DND-41 (cell line): Measurements from ENCODE around the gene CEP112.

Experiments
- ATAC-seq: fragments of 200-7000 bp; cut with Tn5 transposase; 3 replicates; pipeline ENCODE4 v1.9.1; 2021; ENCODE audit warnings: low read depth; ENCODE audit not compliant: insufficient read depth
- DNase-seq: peaks from one replicate; pipeline ENCODE4 v3.0.0-alpha.2; 2020
- H2AFZ ChIP-seq: 2 replicates; pipeline ENCODE4 v1.6.0; 2012; ENCODE audit warnings: low read depth, low read length
- H3K27ac ChIP-seq: 2 replicates; pipeline ENCODE4 v1.5.1; 2012; ENCODE audit warnings: low read length, inconsistent platforms
- H3K27me3 ChIP-seq: fragments of 200-600 bp; sonication (generic); 2 replicates; pipeline ENCODE4 v1.6.0; 2012; ENCODE audit warnings: low read length, mild to moderate bottlenecking, inconsistent platforms; ENCODE audit not compliant: insufficient read depth, poor library complexity
- H3K36me3 ChIP-seq: 2 replicates; pipeline ENCODE4 v1.5.1; 2012; ENCODE audit warnings: low read length, inconsistent platforms; ENCODE audit not compliant: insufficient read depth
- H3K4me1 ChIP-seq: 2 replicates; pipeline ENCODE4 v1.5.1; 2012; ENCODE audit warnings: mild to moderate bottlenecking, low read length; ENCODE audit not compliant: insufficient read depth
- H3K4me2 ChIP-seq: 2 replicates; pipeline ENCODE4 v1.6.0; 2012; ENCODE audit warnings: mild to moderate bottlenecking, moderate library complexity, low read length, inconsistent platforms; ENCODE audit not compliant: insufficient read depth
- H3K4me3 ChIP-seq, 2 experiments: fragments of 200-600 bp in 1 of 2; shearing (Covaris generic) in 1 of 2; 2 replicates each; pipeline ENCODE4 v1.5.1; 2012 to 2016; ENCODE audit warnings: inconsistent platforms in 2 of 2, low read length in 2 of 2, mild to moderate bottlenecking in 2 of 2, low read depth in 1 of 2, moderate library complexity in 1 of 2
- H3K79me2 ChIP-seq: 2 replicates; pipeline ENCODE4 v1.6.0; 2012; ENCODE audit warnings: low read length, inconsistent platforms; ENCODE audit not compliant: insufficient read depth
- H3K9ac ChIP-seq: 2 replicates; pipeline ENCODE4 v1.6.0; 2012; ENCODE audit warnings: low read depth, mild to moderate bottlenecking, inconsistent platforms, low read length, moderate library complexity
- H3K9me3 ChIP-seq: 2 replicates; pipeline ENCODE4 v1.5.1; 2012; ENCODE audit warnings: low read length, moderate library complexity, mild to moderate bottlenecking, inconsistent platforms; ENCODE audit not compliant: insufficient read depth, severe bottlenecking
- H4K20me1 ChIP-seq: 2 replicates; pipeline ENCODE4 v1.6.0; 2012; ENCODE audit warnings: low read length; ENCODE audit not compliant: insufficient read depth
- EZH2 ChIP-seq: IDR thresholded peaks from 3 replicates; pipeline ENCODE4 v1.6.1; 2012; ENCODE audit warnings: borderline replicate concordance, low read depth, mild to moderate bottlenecking, moderate library complexity, low read length, inconsistent platforms; ENCODE audit not compliant: severe bottlenecking
- TF ChIP-seq, protein P1 (sequence below): IDR thresholded peaks from 2 replicates; pipeline ENCODE4 v1.5.1; 2012; ENCODE audit warnings: borderline replicate concordance, low read length, moderate library complexity, mild to moderate bottlenecking; ENCODE audit not compliant: poor library complexity, severe bottlenecking; ENCODE audit errors: extremely low read depth

CEP112 gene

DNA sequence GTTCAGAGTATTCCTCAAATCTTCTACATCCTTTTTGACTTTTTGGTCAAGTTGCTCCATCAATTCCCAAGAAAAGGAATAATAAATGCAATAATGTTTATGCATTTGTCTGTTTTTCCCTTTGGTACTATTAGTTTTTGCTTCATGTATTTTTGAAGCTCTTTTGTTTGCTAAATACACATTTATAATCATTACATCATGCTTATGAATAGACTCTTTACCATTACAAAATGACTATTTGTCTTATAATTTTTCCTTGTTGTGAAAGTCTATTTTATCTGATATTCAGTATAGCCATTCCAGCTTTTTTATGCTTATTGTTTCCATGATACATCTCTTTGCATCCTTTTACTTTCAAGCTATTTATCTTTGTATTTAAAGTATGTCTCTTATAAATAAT is 41.2 kb downstream of the CEP112 start:
- no peak overlapping the region for H3K9ac ChIP-seq
- no peak overlapping the region for H3K27ac ChIP-seq
- DNase-seq (no peak), ATAC-seq (no peak)
- no peaks in the 10 kb centered on the region for H3K4me1 ChIP-seq
- H3K4me2 ChIP-seq, result no peak overlapping the region
- no peak overlapping the region for H2AFZ ChIP-seq
- H3K27me3 ChIP-seq, result no peaks in the 10 kb centered on the region
- no peaks in the 10 kb centered on the region for H3K9me3 ChIP-seq
- no peak for TF ChIP-seq EZH2
- TF ChIP-seq, protein P1, sequence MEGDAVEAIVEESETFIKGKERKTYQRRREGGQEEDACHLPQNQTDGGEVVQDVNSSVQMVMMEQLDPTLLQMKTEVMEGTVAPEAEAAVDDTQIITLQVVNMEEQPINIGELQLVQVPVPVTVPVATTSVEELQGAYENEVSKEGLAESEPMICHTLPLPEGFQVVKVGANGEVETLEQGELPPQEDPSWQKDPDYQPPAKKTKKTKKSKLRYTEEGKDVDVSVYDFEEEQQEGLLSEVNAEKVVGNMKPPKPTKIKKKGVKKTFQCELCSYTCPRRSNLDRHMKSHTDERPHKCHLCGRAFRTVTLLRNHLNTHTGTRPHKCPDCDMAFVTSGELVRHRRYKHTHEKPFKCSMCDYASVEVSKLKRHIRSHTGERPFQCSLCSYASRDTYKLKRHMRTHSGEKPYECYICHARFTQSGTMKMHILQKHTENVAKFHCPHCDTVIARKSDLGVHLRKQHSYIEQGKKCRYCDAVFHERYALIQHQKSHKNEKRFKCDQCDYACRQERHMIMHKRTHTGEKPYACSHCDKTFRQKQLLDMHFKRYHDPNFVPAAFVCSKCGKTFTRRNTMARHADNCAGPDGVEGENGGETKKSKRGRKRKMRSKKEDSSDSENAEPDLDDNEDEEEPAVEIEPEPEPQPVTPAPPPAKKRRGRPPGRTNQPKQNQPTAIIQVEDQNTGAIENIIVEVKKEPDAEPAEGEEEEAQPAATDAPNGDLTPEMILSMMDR, result no peak
- no peaks in the 10 kb centered on the region for H3K36me3 ChIP-seq
- no peak overlapping the region for H3K4me3 ChIP-seq
- H4K20me1 ChIP-seq, result no peaks in the 10 kb centered on the region
- H3K79me2 ChIP-seq, result no peaks in the 10 kb centered on the region

DNA sequence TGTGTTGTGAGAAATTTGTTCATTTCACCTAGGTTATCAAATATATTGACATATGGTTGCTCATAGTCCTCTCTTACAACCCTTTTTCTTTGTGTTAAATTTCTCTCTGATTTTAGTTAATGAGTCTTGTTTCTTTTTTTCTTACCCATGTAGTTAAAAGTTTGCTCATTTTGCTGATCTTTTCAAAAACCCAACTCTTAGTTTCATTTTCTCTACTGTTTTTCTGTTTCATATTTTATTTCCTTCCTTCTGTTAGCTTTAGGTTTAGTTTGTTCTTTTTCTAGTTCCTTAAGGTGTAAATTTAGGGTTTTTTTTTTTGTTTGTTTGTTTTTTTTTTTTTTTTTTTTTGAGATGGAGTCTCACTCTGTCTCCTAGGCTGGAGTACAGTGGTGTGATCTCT is 42.4 kb downstream of the CEP112 start:
- TF ChIP-seq, protein P1, result no peak
- no peak for TF ChIP-seq EZH2
- Histone ChIP-seq H3K36me3 (no peaks in the 10 kb centered on the region), H3K4me1 (no peaks in the 10 kb centered on the region), H3K4me2 (no peak overlapping the region), H2AFZ (no peak overlapping the region), H3K27ac (no peak overlapping the region), H3K4me3 (no peak overlapping the region), H3K9ac (no peak overlapping the region), H3K9me3 (no peaks in the 10 kb centered on the region), H3K27me3 (no peaks in the 10 kb centered on the region), H4K20me1 (no peaks in the 10 kb centered on the region), H3K79me2 (no peaks in the 10 kb centered on the region)
- DNase-seq (no peak), ATAC-seq (no peak)

GRCh38 chr17:66146394-66146793 is 45.5 kb downstream of the CEP112 start:
- no peak for DNase-seq
- no peak overlapping the region for H3K4me3 ChIP-seq
- H3K36me3 ChIP-seq, result no peaks in the 10 kb centered on the region
- ATAC-seq, result no peak
- no peak overlapping the region for H3K9ac ChIP-seq
- H3K9me3 ChIP-seq, result no peaks in the 10 kb centered on the region
- H3K4me2 ChIP-seq, result no peak overlapping the region
- TF ChIP-seq, protein P1, result no peak
- no peak for TF ChIP-seq EZH2
- H3K27ac ChIP-seq, result no peak overlapping the region
- no peaks in the 10 kb centered on the region for H3K4me1 ChIP-seq
- H2AFZ ChIP-seq, result no peak overlapping the region
- H4K20me1 ChIP-seq, result no peaks in the 10 kb centered on the region
- no peaks in the 10 kb centered on the region for H3K27me3 ChIP-seq
- H3K79me2 ChIP-seq, result no peaks in the 10 kb centered on the region

GRCh38 chr17:66143657-66144282 is 48.2 kb downstream of the CEP112 start:
- DNase-seq (no peak), ATAC-seq (no peak)
- H3K79me2 ChIP-seq, result no peaks in the 10 kb centered on the region
- no peak overlapping the region for H3K27ac ChIP-seq
- no peaks in the 10 kb centered on the region for H3K27me3 ChIP-seq
- no peak overlapping the region for H3K4me2 ChIP-seq
- H3K36me3 ChIP-seq, result no peaks in the 10 kb centered on the region
- H3K9ac ChIP-seq, result no peak overlapping the region
- no peaks in the 10 kb centered on the region for H3K9me3 ChIP-seq
- H3K4me3 ChIP-seq, result no peak overlapping the region
- TF ChIP-seq EZH2, result no peak
- TF ChIP-seq, protein P1, result no peak
- no peaks in the 10 kb centered on the region for H3K4me1 ChIP-seq
- no peaks in the 10 kb centered on the region for H4K20me1 ChIP-seq
- H2AFZ ChIP-seq, result no peak overlapping the region
